GM19238 (cell line): ENCODE results near the gene CCDC197.

ENCODE experiments used
- DNase-seq: peaks from one replicate; pipeline ENCODE4 v3.0.0; 2011; ENCODE audit warnings: low spot score; ENCODE audit not compliant: insufficient read length

Gene CCDC197

DNA sequence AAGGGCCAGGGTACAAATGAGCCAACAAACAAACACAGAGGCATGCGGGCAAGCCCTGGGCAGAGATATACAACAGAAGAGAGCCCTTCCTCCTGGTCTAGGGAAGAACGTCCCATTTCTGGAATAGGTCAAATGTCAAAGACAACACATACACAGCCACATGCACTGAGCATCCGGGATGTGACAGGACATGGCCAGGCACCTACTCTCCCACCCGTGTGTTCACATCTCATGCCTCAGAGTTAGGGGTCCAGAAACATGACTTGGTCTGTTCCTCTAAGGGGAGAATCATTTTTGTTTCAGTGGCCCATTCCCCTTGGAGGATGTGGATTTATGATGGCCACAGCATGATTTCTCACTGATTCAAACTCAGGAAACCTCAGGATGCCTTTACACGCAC is 19.9 kb upstream of the CCDC197 start:
- no peak for DNase-seq

DNA sequence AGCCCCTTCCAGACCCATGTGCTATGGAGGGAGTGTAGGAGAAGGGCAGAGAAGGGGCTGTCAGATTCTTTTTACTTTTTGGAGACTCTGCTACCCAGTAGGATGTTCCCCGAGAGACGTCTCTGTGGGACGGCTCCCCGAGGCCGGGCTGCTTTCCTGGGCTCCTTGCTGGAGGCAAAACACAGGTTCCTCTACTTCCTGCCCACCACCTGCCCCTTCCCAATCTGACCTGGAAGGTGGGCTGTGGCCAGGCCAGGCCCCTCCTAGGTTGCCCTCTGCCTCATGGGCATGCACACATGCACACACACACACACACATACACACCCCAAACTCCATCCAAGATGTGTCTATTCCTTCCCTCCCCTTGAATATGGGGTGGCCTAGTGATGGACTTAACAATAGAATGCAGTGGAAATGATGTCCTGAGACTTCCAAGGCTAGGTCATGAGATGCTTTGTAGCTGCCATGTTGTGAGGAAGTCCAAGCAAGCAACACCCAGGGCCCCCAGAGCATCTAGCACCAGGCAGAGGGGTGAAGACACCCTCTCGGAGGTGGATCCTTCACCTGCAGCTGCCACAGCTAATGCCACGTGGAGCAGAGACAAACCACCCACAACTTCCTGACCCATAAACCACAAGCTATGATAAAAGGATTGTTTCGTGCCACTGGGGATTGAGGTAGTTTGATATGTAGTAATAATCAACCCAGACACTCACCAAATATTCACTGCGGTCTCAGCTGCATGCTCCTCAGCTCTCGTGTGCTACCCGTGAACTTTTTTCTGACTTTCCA is 19.1 kb upstream of the CCDC197 start:
- DNase-seq: peak; percentile 70

DNA sequence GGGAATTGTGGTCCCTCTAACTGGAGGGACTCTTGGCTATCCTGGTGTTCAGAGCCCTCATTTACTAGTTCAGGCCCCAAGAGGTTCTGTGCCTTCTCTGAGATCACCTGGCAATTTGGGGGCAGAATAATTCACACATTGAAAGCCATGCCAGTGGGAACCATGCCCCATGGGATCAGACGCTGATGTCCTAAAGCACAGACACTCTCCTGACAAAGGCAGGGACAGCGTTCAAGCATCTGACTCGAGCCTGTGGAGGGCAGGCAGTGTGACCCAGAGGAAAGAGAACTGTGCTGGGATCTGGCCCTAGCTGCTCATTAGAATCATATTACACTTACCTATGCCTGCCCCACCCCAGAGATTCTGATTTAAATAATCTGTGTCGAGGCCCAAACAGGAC is 18.4 kb upstream of the CCDC197 start:
- DNase-seq: no peak

DNA sequence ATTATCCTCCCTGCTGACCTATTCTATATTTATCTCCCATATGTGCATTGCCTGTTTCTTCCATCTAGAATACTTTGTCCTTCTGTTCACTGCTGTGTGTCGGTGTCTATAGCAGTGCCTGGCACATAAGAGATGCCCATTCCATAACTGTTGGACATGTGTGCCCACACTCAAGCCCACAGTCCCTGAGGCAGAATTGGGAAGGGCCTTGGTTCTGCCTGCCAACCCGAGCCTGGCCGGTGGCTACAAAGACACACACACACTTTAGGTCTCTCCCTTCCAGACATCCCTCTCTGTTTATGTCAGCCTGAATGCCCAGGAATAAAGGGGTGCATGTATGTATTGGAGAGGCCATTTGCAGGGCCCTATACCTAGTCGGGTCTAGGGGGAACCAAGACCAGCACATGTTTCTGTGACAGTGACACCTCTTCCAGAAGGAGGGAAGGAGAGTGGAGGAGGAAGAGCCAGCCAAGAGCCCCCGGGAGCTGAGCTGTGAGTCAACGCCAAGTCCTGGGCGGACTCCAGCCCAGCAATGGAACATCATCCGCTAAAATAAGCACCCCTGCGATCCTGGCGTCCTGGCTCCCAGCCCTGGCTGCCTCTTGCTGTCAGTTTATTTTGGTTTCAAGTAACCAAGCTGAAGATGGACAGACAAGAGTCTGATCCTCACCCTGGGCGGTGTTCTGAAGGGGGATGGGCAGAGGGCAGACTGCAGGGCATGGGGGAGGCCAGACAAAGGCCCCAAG is 16.5 kb upstream of the CCDC197 start:
- no peak for DNase-seq

DNA sequence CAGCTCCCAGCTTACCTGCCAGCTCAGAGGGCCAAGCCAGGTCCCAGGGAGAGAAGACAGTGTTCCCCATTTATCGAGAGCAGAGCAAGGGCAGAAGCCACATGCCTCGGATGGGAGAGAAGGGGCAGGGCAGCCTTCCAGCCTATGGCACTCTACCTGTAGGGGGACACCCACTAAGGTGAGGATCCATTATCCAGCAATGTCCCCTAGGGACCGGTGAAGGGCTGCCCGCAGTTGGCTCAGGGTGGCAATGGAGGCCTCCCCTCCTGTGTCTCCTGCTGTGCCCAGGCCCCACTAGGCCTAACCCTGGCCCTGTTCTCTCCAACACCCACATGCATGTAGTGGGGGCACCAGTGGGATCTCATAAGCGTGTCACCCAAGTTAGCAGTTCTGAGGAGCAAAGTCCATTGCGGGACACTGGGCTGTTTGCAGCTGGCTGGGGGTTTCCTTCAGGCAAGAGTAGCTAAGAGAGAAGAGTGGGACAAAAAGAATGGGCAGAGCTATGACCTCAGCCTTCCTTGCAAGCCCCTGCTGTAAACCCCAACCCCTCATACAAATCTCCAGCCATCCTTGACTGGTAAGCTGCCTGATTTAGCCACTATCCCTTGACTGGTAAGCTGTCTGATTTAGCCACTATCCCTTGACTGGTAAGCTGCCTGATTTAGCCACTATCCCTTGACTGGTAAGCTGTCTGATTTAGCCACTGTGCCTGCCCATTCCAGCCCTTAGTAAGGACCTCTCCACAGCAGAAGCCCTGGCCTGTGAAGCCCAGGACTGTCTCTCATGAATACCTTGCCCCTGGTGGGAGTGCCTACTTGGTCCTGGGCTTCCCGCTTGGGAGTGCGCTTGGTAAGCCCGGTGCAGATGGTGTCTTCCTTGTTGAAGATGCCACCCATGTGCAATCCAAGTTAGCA is 15.5 kb upstream of the CCDC197 start:
- no peak for DNase-seq

DNA sequence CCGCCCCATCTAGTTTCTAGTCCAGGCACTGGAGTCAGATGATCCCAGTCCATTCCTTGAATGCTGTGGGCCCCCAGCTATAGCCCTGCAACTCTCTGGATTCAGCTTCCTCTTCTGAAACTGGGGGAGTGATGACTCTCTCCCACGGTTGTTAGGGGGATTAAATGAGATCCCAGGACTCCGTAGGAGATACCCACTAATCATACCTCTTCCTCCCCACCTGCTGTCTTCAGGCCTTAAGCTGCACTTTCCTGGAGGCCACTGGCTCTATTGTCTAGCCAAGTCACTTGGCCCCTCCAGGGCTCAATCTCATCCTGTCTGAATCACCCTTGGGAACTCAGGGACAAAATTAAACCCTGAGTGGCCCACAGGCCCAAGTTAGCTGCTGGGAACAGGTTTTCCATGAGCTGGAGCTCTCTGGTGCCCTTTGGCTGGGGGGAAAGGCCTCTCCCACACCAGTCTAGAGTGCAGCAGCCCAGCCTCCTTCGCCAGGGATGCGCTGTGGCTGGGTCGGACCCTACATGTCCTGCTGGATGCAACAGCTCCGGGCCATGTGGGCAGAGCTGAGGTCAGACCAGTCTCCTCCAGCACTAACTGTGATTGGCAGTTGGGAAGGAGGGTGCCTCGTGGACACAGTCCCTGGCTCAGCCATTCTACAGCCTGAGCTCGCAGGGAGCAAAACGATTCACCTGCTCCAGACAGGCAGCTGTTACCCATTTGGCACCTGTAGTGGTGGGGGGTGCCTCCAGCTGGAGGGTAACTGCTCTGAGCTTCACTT is 14.7 kb upstream of the CCDC197 start:
- no peak for DNase-seq

DNA sequence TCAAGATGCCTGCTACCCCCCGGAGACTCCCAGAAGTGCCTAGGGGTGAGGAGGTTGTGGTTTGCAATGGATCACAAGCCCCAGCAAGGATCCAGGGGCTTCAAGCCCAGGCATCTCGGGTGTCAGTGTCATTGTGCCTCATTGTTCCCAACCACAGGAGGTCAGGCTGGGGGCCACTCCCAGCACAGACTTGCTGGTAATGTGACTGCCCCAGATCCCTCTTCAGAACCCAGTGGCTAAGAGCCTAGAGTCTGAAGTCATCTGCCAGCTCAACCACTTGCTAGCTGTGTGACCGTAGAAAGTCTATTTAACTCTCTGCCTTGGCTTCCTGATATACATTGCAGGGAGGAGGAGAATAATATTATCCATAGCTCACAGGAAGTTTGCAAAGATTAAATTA is 13.0 kb upstream of the CCDC197 start:
- DNase-seq: no peak

DNA sequence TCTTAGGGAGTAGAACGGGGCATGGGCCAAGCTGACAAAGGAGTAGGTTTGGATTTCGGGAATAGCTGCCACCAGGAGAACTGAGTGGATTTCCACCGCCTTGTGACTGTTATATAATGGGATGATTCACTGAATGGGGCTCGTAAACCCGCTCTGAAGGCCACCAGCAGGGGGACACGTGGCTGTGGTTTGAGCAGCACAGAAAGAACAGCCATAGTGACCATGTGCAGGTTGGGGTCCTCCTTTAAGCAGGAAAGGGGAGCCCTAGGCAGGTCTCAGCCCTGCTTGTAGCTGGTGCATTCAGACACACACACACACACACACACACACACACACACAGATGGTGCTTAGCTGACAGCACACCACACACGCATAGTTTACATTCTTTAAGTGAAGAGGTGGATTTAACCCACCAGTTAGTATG is 12.1 kb upstream of the CCDC197 start:
- DNase-seq: no peak

DNA sequence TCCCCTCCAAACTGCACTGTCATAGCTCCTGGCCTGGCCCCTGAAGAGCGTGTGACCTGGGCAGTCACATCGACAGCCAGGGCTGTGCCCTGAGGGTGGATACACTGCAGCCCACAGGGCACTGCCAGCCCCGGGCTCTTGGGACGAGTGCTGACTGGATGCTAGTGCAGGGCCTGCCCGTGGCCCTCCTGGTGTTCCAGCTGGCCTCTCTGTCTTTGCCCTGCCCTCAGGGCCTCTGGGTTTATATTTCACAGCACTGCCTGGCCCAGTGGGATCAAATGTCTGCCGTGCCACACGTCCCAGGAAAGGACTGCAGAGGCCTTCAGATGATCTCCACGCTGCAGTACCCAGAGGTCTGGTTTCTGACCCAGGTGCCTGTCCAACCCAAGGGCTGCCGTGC is 10.1 kb upstream of the CCDC197 start:
- no peak for DNase-seq

DNA sequence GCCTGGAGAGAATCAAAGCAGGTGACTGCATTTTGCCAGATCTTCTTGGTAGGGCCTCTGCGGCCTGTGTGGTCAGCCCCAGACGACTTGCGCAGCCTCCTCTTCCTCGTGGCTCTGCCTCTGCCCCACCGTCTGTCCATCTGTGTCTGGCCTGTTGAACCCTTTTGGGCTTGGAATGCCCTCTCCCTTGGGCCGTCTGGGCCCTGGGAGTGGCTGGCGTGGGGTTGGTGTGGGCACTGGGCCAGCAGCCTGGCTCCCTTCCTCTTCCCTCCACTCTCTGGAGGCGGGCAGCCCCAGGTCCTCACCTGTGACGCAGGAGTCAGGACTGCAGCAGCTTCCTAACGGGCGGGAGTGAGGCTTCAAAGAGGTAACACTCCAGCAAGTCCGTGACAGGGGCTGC is 9.7 kb upstream of the CCDC197 start:
- DNase-seq: no peak

DNA sequence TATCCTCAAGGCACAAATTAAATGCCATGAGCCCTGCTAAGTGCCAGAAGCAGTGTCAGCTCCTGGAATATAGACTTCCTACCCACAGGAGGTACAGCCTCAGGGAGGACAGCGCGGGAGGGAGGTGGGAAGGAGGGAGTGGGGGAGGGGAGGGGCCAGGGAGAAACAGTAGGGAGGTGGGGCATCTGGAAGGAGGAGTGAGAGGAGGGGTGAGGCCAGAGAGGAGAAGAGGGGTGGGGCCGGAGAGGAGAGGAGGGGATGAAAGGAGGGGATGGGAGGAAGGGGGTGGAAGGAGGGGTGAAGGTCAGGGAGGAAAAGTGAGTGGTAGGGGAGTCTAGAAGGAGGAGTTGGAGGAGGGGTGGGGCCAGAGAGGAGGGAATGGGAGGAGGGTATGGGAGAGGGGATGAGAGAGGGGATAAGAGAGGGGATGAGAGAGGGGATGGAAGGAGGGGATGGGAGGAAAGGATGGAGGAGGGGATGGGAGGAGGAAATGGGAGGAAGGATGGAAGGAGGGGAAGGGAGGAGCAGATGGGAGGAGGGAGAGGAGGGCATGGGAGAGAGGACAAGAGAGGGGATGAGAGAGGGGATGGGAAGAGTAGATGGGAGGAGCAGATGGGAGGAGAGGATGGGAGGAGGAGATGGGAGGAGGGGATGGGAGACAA is 9.2 kb upstream of the CCDC197 start:
- no peak for DNase-seq

DNA sequence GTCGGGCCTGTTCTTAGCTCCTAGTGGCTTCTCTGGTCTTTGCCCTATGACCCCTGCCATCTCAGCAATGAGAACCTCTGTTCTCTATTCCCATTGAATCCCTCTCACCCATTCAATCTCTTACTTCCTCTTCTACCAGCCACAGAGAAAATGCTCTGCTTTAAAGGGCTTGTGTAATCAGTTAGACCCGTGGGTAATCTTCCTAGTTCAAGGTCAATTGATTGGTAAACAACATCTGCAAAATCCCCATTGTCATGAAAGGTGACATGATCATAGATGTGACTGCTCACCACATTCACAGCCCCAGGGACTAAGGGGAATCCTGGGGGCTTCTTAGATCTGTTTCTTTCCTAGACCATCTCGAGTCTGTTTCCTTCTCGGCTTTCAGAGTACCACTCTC is 7.2 kb upstream of the CCDC197 start:
- DNase-seq: no peak

DNA sequence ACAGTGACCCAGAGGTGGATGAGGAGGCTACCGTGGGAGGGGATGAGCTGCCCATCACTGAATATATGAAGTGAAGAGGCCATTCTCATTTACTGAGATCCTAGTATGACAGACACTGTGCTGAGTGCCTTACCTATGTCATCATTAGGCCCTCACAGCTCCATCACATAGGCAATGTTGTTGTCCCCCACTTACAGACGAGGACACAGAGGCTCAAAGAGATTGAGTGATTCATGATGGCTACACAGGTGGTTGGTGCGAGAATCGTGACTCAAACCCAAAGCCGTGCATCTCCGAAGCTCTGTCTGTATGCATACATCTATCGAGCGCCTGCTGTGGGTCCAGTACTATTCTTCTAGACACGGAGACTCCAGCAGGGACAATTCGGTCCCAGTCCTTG is 5.9 kb upstream of the CCDC197 start:
- DNase-seq: no peak

DNA sequence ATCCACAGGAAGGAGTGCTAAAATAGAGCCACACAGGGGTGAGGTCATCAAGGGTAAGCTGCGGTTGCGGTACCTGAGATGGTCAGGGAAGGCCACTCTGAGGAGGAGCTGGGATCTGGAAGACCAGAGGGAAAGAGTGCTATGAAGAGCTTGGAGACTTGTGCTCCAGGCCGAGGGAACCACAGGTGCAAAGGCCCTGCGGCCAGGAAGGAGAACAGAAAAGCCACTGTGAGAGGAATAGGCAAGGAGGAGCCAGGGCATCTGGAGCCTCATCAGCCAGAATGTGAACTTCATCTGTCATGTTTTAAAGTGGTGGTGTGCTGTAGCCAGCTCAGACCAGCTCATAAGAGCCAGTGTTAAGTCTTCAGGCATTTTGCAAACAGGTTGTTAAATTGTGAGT is 5.5 kb upstream of the CCDC197 start:
- DNase-seq: no peak

DNA sequence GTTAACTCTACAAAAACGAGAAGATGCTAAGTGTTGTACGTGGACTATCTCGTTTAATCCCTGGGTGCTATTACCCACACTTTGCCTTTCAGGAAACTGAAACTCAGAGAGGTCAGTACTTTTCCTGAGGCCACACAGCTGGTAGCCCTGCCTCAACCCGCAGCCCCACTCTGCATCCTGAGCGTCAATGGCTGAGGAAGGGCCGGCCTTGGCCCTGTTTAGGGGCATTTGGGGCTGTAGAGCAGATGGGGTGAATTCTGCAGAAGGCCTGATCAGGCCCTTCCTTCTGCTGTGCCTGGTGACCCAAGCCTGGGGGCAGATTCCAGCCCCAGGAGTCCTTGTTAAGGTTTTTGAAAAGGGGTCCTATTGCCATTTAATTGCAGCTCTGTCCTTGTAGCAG is 3.7 kb upstream of the CCDC197 start:
- DNase-seq: no peak

DNA sequence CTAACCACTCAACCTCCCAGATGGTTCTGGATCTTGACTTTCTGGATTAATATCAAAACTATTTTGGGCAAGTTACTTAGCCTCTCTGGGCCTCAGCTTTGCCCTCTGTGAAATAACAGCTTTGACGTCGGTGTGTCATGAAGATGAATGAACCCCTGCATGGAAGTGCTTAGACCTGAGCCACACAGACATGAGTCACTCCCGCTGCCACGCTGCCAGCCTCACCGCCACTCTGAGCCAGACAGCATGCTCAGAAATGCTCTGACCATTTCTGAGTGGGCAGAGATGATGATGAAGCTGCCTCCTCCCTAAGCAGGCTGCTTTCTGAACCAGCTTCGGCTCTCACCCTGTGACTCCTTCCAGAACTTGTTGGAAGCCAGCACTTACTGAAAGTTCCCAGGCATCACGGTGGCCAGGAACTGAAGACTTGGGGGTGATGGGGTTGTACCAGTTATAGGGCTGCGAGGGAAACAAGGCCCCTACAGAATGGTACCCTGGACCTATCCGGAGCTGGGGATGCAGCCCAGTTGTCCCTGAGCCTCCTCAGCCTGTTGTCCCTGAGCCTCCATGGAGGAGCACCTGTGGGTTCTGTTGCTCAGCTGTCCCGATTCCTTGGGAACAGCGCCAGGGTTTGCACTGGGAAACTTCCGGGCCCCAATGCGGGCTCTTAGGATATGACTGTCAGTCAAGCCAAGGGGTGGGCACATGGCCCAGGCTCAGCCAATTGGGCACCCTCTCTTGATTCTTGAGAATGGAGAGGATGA is 2.0 kb upstream of the CCDC197 start:
- DNase-seq: no peak

DNA sequence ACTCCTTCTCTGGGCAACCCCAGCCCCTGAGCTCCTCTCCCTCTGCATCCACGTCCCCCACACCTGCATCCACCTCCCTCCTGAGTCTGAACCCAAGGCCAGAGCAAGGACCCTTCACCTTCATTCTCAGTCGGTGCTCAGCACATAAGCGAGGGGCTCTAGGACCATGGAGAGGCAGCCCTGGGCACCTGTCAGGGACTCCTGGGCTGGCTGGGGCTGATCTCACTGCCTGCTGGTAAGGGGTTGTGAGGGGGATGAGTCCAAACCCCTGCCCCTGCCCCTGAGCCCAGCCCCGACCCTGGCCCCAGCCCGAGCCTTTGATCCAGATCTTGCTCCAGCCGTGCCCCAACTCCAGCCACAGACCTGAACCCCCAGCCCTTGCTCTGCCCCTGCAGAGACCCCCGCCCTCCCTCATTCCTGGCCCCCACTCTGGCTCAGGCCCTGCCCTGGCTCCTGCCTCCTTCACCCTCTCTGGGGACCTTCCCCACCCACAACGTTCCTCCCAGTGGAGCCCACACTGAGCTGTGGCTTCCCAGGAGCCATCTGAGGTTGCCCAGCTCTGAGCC is 888 bp upstream of the CCDC197 start:
- no peak for DNase-seq

DNA sequence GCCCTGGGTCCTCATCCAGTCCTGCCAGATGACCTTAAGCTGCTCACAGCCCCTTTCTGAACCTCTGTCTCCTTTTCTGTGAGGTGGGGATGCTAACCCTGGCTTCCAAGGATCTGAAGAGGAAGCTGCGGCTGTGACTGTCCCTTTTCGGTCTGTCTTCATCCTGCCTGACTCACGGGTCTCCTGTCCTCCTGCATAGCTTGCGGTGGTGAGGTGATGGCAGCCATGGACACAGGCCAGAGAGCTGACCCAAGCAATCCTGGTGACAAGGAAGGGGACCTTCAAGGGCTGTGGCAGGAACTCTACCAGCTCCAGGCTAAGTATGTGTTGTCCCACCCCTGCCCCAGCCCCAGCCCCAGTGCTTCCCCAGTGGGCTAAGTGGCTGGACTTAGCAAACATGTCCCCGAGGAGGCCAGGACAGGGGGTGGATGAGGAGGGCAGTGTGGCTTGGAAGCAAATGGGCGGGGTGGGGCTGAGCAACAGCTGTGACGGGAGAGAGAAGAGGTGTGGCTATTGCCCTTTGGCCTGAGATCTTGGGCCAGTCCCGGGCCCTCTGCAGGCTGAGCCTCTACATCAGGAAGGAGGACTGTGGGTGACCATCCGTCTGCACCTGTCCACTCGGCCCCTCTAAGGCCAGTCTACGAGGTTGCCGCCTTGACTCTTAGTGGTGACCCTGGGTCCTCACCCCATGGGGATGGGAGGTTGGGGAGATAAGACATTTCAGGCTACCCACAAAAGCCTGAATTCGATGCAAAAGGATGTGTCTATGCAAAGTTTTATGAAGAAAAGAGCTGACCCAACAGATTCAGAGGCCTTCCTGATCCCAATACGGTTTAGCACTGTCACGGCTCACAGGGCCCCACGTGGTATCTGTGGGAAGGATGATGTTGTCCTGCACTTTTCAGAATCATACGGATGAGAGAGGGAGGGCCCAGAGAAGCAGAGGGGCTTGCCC is 1.1 kb downstream of the CCDC197 start:
- DNase-seq: no peak
